ENCODE results near the gene CRB2.

CRB2 gene

DNA sequence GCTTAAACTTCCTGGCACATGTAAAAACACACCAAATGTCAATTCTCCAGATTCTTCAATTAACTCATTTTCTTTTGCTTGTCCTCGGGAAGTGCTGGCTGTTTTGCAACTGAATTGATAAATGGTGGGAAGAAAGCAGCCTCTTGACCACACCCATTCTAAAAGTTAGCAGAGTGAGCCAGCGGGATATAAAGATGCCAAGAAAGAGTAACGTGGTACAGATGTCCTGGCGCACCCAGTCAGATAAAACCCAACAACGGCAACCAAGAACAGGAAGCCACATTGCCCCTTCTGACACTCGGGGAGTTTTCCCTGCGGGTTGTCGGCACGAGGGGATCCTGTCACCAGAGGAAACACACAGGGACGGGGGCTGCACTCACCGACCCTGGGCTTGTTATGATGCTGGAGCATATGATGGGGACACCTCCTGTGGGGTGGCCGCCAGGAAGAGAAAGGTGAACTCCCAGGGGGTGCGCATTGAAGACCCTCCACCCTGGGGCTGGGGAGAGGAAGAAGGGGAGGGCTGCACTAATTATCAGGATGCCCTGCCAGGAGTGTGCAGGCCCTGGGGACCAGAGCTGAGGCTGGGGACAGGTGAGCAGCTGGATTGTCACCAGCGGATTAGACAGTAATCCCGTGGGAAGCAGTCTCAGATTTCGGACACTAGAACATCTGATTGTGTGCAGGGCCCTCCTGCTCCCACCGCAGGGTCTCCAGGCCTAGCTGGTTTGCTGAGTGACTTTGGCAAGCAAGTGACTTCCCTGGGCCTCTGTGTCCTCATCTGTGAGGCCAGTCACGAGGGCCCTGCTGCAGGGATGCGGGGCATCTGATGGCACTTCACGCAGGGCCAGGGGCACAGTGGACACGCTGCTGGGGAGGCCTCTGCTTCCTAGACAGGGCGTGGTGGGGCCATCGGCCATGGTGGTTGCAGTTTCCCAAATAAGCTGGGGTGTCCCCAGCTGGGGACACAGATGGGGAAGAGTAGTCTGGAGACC lies 59.2 kb downstream of the CRB2 start:
- Histone ChIP-seq H3K9me3 (ENCODE audit: insufficient read depth, low read length, severe bottlenecking) (no peaks in the 10 kb centered on the region), H2AFZ (ENCODE audit: low read depth, low read length) (no peak overlapping the region), H3K27me3 (ENCODE audit: insufficient read depth, low read length, poor library complexity) (no peaks in the 10 kb centered on the region), H3K27ac (ENCODE audit: low read length) (no peak overlapping the region), H3K4me2 (ENCODE audit: insufficient read depth, low read length) (no peak overlapping the region), H3K36me3 (ENCODE audit: insufficient read depth, low read length) (no peaks in the 10 kb centered on the region; the same call in 1 of the 2 replicates), H3K4me1 (ENCODE audit: insufficient read depth, low read length) (no peaks in the 10 kb centered on the region), H3K9ac (ENCODE audit: low read depth, low read length) (no peak overlapping the region), H3K79me2 (ENCODE audit: insufficient read depth, low read length) (no peaks in the 10 kb centered on the region), H3K4me3 (ENCODE audit: low read depth in 1 of 2, low read length in 2 of 2) (no peak overlapping the region), H4K20me1 (ENCODE audit: insufficient read depth, low read length) (no peaks in the 10 kb centered on the region)
- ATAC-seq (ENCODE audit: insufficient read depth, low read depth), result no peak
- no peak for DNase-seq
- TF ChIP-seq EZH2 (IDR thresholded peaks at IDR 0.05; ENCODE audit: borderline replicate concordance, low read depth, low read length, severe bottlenecking), result no peak
- TF ChIP-seq, protein P1, sequence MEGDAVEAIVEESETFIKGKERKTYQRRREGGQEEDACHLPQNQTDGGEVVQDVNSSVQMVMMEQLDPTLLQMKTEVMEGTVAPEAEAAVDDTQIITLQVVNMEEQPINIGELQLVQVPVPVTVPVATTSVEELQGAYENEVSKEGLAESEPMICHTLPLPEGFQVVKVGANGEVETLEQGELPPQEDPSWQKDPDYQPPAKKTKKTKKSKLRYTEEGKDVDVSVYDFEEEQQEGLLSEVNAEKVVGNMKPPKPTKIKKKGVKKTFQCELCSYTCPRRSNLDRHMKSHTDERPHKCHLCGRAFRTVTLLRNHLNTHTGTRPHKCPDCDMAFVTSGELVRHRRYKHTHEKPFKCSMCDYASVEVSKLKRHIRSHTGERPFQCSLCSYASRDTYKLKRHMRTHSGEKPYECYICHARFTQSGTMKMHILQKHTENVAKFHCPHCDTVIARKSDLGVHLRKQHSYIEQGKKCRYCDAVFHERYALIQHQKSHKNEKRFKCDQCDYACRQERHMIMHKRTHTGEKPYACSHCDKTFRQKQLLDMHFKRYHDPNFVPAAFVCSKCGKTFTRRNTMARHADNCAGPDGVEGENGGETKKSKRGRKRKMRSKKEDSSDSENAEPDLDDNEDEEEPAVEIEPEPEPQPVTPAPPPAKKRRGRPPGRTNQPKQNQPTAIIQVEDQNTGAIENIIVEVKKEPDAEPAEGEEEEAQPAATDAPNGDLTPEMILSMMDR (IDR thresholded peaks at IDR 0.05; ENCODE audit: borderline replicate concordance, extremely low read depth, low read length, poor library complexity, severe bottlenecking), result no peak

DNA sequence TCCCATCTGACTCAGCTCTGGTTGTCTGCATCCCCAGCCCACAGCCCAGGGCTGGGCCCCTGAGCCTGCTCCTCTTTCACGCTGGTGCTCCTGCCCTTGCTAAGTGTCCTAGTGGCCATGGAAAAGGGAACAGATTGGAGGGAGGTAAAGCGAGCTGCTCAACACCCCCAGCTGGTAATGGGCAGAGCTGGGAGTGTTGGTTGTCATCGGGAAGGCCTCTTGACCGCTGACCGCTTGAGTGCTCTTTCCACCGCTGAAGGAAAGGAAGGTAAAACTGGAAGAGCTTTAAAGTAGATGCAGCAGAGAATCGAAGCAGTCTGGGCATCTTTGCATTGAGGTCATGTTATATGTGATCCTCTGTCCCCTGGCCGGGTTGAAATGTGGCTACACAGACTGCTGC lies 60.2 kb downstream of the CRB2 start:
- Histone ChIP-seq H3K9ac (ENCODE audit: low read depth, low read length) (no peak overlapping the region), H3K4me2 (ENCODE audit: insufficient read depth, low read length) (no peak overlapping the region), H3K79me2 (ENCODE audit: insufficient read depth, low read length) (no peaks in the 10 kb centered on the region), H3K27me3 (ENCODE audit: insufficient read depth, low read length, poor library complexity) (no peaks in the 10 kb centered on the region), H4K20me1 (ENCODE audit: insufficient read depth, low read length) (no peaks in the 10 kb centered on the region), H2AFZ (ENCODE audit: low read depth, low read length) (no peak overlapping the region), H3K4me3 (ENCODE audit: low read depth in 1 of 2, low read length in 2 of 2) (no peak overlapping the region), H3K36me3 (ENCODE audit: insufficient read depth, low read length) (no peaks in the 10 kb centered on the region; the same call in 1 of the 2 replicates), H3K27ac (ENCODE audit: low read length) (no peak overlapping the region), H3K9me3 (ENCODE audit: insufficient read depth, low read length, severe bottlenecking) (no peaks in the 10 kb centered on the region), H3K4me1 (ENCODE audit: insufficient read depth, low read length) (no peaks in the 10 kb centered on the region)
- no peak for TF ChIP-seq EZH2 (IDR thresholded peaks at IDR 0.05; ENCODE audit: borderline replicate concordance, low read depth, low read length, severe bottlenecking)
- TF ChIP-seq, protein P1 (IDR thresholded peaks at IDR 0.05; ENCODE audit: borderline replicate concordance, extremely low read depth, low read length, poor library complexity, severe bottlenecking), result no peak
- no peak for ATAC-seq (ENCODE audit: insufficient read depth, low read depth)
- DNase-seq, result no peak

DNA sequence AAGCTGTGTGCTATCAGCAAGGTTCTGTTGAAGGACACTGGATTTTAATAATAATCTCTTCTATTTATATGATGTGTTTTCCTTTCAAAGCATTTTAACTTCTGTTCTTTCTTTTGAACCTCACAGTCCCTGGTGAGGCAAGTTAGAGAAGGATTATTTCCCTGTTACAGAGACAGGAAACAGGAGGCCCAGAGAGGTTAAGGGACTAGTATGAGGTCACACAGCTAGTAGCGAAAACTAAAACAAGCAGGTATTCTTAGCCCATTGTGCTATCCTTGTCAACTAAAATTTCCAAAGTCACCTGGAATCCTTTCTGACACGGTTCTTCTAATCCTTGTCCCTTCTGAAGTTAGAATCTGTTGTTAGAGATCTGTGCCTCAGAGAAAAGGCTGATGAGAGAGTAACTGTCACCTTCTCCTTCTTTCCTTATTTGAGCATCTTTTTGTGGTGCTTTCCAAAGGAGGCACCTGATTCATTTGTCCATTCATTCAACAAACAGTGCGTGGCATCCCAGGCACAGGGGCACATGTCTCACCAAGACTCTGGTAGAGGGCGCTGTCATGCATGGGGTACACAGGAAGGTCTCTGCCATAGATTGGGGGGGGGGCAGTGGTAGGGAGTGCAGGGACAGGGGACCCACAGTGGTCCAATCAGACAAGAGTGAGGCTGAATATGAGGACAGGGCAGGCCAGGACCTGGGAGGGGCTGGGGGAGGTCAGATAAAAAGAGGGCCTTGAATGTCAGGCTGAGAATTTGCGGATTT lies 61.5 kb downstream of the CRB2 start:
- H4K20me1 ChIP-seq (ENCODE audit: insufficient read depth, low read length), result no peaks in the 10 kb centered on the region
- ATAC-seq (ENCODE audit: insufficient read depth, low read depth) (no peak), DNase-seq (no peak)
- H3K4me3 ChIP-seq (ENCODE audit: low read depth in 1 of 2, low read length in 2 of 2), result no peak overlapping the region
- no peak overlapping the region for H3K27ac ChIP-seq (ENCODE audit: low read length)
- no peaks in the 10 kb centered on the region; the same call in 1 of the 2 replicates for H3K36me3 ChIP-seq (ENCODE audit: insufficient read depth, low read length)
- H3K4me2 ChIP-seq (ENCODE audit: insufficient read depth, low read length), result no peak overlapping the region
- H2AFZ ChIP-seq (ENCODE audit: low read depth, low read length), result no peak overlapping the region
- no peaks in the 10 kb centered on the region for H3K9me3 ChIP-seq (ENCODE audit: insufficient read depth, low read length, severe bottlenecking)
- TF ChIP-seq, protein P1 (IDR thresholded peaks at IDR 0.05; ENCODE audit: borderline replicate concordance, extremely low read depth, low read length, poor library complexity, severe bottlenecking), result no peak
- TF ChIP-seq EZH2 (IDR thresholded peaks at IDR 0.05; ENCODE audit: borderline replicate concordance, low read depth, low read length, severe bottlenecking), result no peak
- no peaks in the 10 kb centered on the region for H3K27me3 ChIP-seq (ENCODE audit: insufficient read depth, low read length, poor library complexity)
- H3K79me2 ChIP-seq (ENCODE audit: insufficient read depth, low read length), result no peaks in the 10 kb centered on the region
- no peak overlapping the region for H3K9ac ChIP-seq (ENCODE audit: low read depth, low read length)
- H3K4me1 ChIP-seq (ENCODE audit: insufficient read depth, low read length), result no peaks in the 10 kb centered on the region
